Sigmoid colon (tissue), 7 donors: Measurements from ENCODE around the gene MRPL51. TPM values are rescaled to one million over a fixed set of nuclear protein-coding genes. Genes with fewer than 3 reads are reported as not detected.

Experiments
- DNase-seq: peaks from one replicate; pipeline ENCODE4 v3.0.0-alpha.2; 2019
- H3K27ac ChIP-seq, 4 donors: fragments of 200-600 bp; sonication (generic); one replicate each; pipeline ENCODE4 v1.5.1; 2016 to 2019; ENCODE audit warnings: mild to moderate bottlenecking in 1 of 4
- H3K27me3 ChIP-seq, 3 donors: fragments of 200-600 bp; sonication (generic); one replicate each; pipeline ENCODE4 v1.5.1; 2019; ENCODE audit warnings: mild to moderate bottlenecking in 1 of 3
- H3K36me3 ChIP-seq, 4 donors: fragments of 200-600 bp; sonication (generic); one replicate each; pipeline ENCODE4 v1.5.1; 2016 to 2019
- H3K4me1 ChIP-seq, 4 donors: fragments of 200-600 bp; sonication (generic); one replicate each; pipeline ENCODE4 v1.5.1; 2017 to 2019
- H3K4me3 ChIP-seq, 4 donors: fragments of 200-600 bp; sonication (generic); one replicate each; pipeline ENCODE4 v1.5.1; 2017 to 2019; ENCODE audit warnings: mild to moderate bottlenecking in 2 of 4, moderate library complexity in 1 of 4
- H3K9me3 ChIP-seq, 4 donors: fragments of 200-600 bp in 3 of 4; sonication (generic) in 3 of 4; one replicate each; pipeline versions ENCODE4 v1.5.1 to v1.6.1; 2013 to 2019
- EP300 ChIP-seq, 4 donors: sonication (generic); formaldehyde crosslinking; IDR thresholded peaks; one replicate each; pipeline ENCODE4 v1.6.1; 2017; ENCODE audit warnings: antibody characterized with exemption in 4 of 4
- POLR2A ChIP-seq, 2 donors: fragments of 450-650 bp; IDR thresholded peaks; one replicate each; pipeline ENCODE4 v1.6.1; 2016; ENCODE audit warnings: antibody characterized with exemption in 2 of 2, mild to moderate bottlenecking in 2 of 2, moderate library complexity in 2 of 2
- POLR2AphosphoS5 ChIP-seq, 4 donors: sonication (generic); formaldehyde crosslinking; IDR thresholded peaks; one replicate each; pipeline ENCODE4 v1.6.1; 2017; ENCODE audit warnings: antibody characterized with exemption in 4 of 4
- WGBS, 2 donors: extraction: QIAGEN DNeasy Blood & Tissue Kit; methylation state at CpG; one replicate each; pipeline ENCODE4 v1.1.7; 2013; 5-methylcytosine and 5-hydroxymethylcytosine counted together
- intact Hi-C: fragments of 100-400 bp; cut with DNase I; formaldehyde crosslinking; loops from one replicate; pipeline ENCODE4 v1.15.1; 2023
- polyA plus RNA-seq, 3 donors: library from polyadenylated mRNA; stranded (reverse); fragments of 200-250 nt; gene quantifications; one replicate each; pipeline ENCODE4 v1.2.3, GENCODE V29; 2013
- total RNA-seq, 4 donors: library from RNA; depleted of rRNA; stranded (reverse); fragments of >200 nt; gene quantifications; one replicate each; pipeline ENCODE4 v1.1.0, GENCODE V29; 2016
- TF ChIP-seq, protein P1 (sequence below), 4 experiments: fragments of 450-650 bp in 3 of 4; fragments of 200-600 bp in 1 of 4; IDR thresholded peaks; one replicate each; pipeline ENCODE4 v1.5.1; 2016 to 2019; ENCODE audit warnings: antibody characterized with exemption in 4 of 4, mild to moderate bottlenecking in 3 of 4, moderate library complexity in 2 of 4
- donor health status: healthy with polysubstance abuse.
- donor health status: Bipolar disorder and iron deficiency.
- donor health status: healthy.

The MRPL51 gene
- total and polyA plus RNA-seq, 7 donors, result 52.9 to 142 (median 113) TPM

DNA sequence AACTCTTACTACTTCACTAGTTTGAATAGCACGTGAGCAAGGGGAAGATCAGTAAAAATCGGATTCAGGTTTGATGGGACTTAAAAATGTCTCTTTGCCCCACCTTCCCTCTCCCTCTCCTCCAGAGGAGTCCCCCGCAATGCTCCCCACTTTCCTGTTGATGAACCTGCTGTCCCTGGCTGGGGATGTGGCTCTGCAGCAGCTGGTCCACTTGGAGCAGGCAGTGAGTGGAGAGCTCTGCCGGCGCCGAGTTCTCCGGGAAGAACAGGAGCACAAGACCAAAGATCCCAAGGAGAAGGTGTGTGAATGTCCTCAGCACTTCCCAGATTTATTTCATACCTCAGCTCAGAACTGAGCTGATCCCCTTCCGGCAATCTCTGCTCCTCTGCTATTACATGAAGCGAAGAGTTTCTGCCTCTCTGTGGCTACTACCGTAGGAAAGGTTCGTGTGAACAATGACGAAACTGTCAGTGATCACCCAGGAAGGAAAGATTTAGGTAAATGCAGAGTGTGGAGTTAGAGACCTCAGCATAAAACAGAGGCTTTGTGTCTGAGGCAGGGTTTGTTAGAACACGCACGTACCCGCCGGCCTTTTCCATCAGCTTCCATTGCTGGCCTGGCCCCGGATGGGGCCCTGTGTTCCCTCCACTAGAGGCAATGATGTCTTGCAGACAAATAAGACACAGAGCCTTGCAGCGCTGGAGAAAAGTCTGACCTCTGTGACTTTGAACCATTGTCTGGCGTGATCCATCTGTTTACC is 33.9 kb upstream of the MRPL51 start:
- intact Hi-C loops, result no loop called here
- Histone ChIP-seq H3K36me3 (peaks cover 26 to 91% (median 67%) of the 10 kb centered on the region in 4 donors), H3K9me3 (no peaks in the 10 kb centered on the region), H3K27ac (no peak overlapping the region), H3K4me1 (peaks cover 0 to 4% (median 3%) of the 10 kb centered on the region in 4 donors), H3K4me3 (no peak overlapping the region), H3K27me3 (no peaks in the 10 kb centered on the region)
- DNase-seq, result no peak
- TF ChIP-seq POLR2A (IDR thresholded peaks at IDR 0.05) (no peak), EP300 (IDR thresholded peaks at IDR 0.05) (no peak), POLR2AphosphoS5 (IDR thresholded peaks at IDR 0.05) (no peak)
- TF ChIP-seq, protein P1, sequence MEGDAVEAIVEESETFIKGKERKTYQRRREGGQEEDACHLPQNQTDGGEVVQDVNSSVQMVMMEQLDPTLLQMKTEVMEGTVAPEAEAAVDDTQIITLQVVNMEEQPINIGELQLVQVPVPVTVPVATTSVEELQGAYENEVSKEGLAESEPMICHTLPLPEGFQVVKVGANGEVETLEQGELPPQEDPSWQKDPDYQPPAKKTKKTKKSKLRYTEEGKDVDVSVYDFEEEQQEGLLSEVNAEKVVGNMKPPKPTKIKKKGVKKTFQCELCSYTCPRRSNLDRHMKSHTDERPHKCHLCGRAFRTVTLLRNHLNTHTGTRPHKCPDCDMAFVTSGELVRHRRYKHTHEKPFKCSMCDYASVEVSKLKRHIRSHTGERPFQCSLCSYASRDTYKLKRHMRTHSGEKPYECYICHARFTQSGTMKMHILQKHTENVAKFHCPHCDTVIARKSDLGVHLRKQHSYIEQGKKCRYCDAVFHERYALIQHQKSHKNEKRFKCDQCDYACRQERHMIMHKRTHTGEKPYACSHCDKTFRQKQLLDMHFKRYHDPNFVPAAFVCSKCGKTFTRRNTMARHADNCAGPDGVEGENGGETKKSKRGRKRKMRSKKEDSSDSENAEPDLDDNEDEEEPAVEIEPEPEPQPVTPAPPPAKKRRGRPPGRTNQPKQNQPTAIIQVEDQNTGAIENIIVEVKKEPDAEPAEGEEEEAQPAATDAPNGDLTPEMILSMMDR (IDR thresholded peaks at IDR 0.05), result no peak
- 94 to 96% methylated on average over 19 of the region's 19 CpGs for WGBS, 2 donors

DNA sequence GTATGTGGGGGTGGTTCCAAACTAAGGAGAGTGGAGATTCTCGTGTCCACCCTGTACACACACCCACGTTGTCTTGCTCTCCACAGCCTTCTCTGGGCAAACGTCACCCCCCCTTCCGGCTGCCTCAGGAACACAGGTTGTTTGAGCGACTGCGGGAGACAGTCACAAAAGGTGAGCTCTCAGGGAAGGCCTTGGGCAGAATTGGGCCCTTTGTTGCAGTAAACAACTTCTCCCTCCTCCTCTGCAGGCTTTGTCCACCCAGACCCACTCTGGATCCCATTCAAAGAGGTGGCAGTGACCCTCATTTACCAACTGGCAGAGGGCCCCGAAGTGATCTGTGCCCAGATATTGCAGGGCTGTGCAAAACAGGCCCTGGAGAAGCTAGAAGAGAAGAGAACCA is 33.1 kb upstream of the MRPL51 start:
- no peaks in the 10 kb centered on the region for H3K27me3 ChIP-seq
- no peak overlapping the region for H3K4me3 ChIP-seq
- no peaks in the 10 kb centered on the region for H3K9me3 ChIP-seq
- H3K27ac ChIP-seq, result no peak overlapping the region
- intact Hi-C loops, result no loop called here
- no peaks in the 10 kb centered on the region for H3K4me1 ChIP-seq
- TF ChIP-seq, protein P1 (IDR thresholded peaks at IDR 0.05), result no peak
- TF ChIP-seq EP300 (IDR thresholded peaks at IDR 0.05) (no peak), POLR2A (IDR thresholded peaks at IDR 0.05) (no peak), POLR2AphosphoS5 (IDR thresholded peaks at IDR 0.05) (no peak)
- H3K36me3 ChIP-seq, result peaks cover 26 to 98% (median 75%) of the 10 kb centered on the region in 4 donors
- 96% methylated on average over 7 of the region's 7 CpGs for WGBS, 2 donors
- DNase-seq, result no peak

DNA sequence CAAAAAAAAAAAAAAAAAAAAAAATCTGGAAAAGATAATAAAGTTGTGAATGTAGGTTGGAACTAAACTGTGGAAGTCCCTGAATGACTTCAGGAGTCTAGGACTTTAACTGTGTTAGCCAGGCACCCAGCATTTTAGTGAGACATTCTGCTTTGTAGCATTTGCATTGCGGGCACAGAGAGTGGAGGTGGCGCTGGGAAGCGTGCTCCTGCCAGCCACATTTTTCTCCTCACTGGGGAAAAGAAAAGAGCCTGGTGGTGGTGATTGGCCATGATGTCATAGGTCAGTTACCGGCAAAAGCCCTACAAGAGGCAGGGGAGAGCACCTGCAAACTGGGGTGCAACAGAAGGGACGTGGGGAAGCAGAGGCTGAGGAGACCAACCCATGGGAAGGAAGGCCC is 31.6 kb upstream of the MRPL51 start:
- WGBS, 2 donors, result 98% methylated on average over 5 of the region's 5 CpGs
- no peak for TF ChIP-seq POLR2A (IDR thresholded peaks at IDR 0.05)
- no peak for TF ChIP-seq EP300 (IDR thresholded peaks at IDR 0.05)
- TF ChIP-seq, protein P1 (IDR thresholded peaks at IDR 0.05), result no peak
- TF ChIP-seq POLR2AphosphoS5 (IDR thresholded peaks at IDR 0.05), result no peak
- no peaks in the 10 kb centered on the region for H3K27me3 ChIP-seq

DNA sequence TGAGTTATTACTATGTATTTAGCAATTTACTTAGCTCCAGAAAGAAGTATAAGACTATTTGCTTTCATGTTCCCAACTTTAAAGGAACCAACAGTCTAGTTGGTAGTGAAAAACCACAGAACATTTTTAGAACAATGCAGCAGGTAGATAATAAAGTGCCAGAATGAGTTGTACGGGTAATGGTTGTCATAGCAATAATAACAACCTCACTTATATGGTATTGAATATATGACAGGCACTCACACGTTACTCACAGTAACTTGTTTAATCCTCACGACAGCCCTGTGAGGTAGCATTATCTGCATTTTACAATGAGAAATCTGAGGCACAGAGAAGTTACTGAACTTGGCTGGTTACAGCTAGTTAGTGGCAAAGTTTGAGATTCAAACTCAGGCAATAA is 30.6 kb upstream of the MRPL51 start:
- WGBS, 2 donors, result 83 to 86% methylated on average over 3 of the region's 3 CpGs
- Histone ChIP-seq H3K4me1 (no peaks in the 10 kb centered on the region), H3K27ac (no peak overlapping the region), H3K9me3 (no peaks in the 10 kb centered on the region), H3K4me3 (no peak overlapping the region), H3K27me3 (no peaks in the 10 kb centered on the region), H3K36me3 (peaks cover 26 to 96% (median 64%) of the 10 kb centered on the region in 4 donors)
- intact Hi-C loops, result no loop called here
- TF ChIP-seq EP300 (IDR thresholded peaks at IDR 0.05) (no peak), POLR2A (IDR thresholded peaks at IDR 0.05) (no peak), POLR2AphosphoS5 (IDR thresholded peaks at IDR 0.05) (no peak)
- TF ChIP-seq, protein P1 (IDR thresholded peaks at IDR 0.05), result no peak
- DNase-seq, result no peak

More for the DNA sequence above, 31.6 kb upstream of the MRPL51 start:
- Histone ChIP-seq H3K27ac (no peak overlapping the region), H3K4me3 (no peak overlapping the region), H3K36me3 (peaks cover 26 to 97% (median 71%) of the 10 kb centered on the region in 4 donors), H3K9me3 (no peaks in the 10 kb centered on the region), H3K4me1 (no peaks in the 10 kb centered on the region)
- DNase-seq, result no peak
- intact Hi-C loops, result no loop called here
